Kidney (tissue), 14 donors: ENCODE measurements around the gene EP400. TPM values are rescaled to one million over a fixed set of nuclear protein-coding genes. Genes with fewer than 3 reads are reported as not detected.

Source experiments
- DNase-seq, 5 donors: peaks; one replicate each; pipeline ENCODE4 v3.0.0-alpha.2; 2013 to 2020
- FAIRE-seq: peaks from 2 replicates; lab custom pipeline; 2012; peaks lifted over from hg19 to GRCh38; lab: Jason Lieb, UNC
- H3K27ac ChIP-seq, 2 donors: one replicate each; pipeline ENCODE4 v1.7.0; 2013; ENCODE audit warnings: low read depth in 2 of 2, low read length in 2 of 2, inconsistent platforms in 1 of 2
- H3K27me3 ChIP-seq: one replicate; pipeline ENCODE4 v1.7.1; 2013; ENCODE audit warnings: low read length, inconsistent platforms; ENCODE audit not compliant: control insufficient read depth, insufficient read depth
- H3K36me3 ChIP-seq, 3 donors: one replicate each; pipeline versions ENCODE4 v1.7.0 to v1.7.1; 2013; ENCODE audit warnings: low read length in 3 of 3, control low read depth in 1 of 3, inconsistent platforms in 1 of 3; ENCODE audit not compliant: insufficient read depth in 3 of 3, control insufficient read depth in 2 of 3
- H3K4me1 ChIP-seq, 3 donors: one replicate each; pipeline versions ENCODE4 v1.7.0 to v1.7.1; 2013; ENCODE audit warnings: low read length in 3 of 3, inconsistent platforms in 1 of 3, low read depth in 1 of 3; ENCODE audit not compliant: control insufficient read depth in 2 of 3, insufficient read depth in 2 of 3
- H3K4me3 ChIP-seq, 3 donors: one replicate each; pipeline versions ENCODE4 v1.7.0 to v1.8.1; 2013; ENCODE audit warnings: low read length in 3 of 3, control low read depth in 1 of 3, inconsistent platforms in 1 of 3
- H3K9ac ChIP-seq, 3 donors: one replicate each; pipeline versions ENCODE4 v1.7.0 to v1.7.1; 2013; ENCODE audit warnings: low read length in 3 of 3, control low read depth in 1 of 3, inconsistent platforms in 1 of 3
- H3K9me3 ChIP-seq, 3 donors: one replicate each; pipeline versions ENCODE4 v1.7.0 to v1.7.1; 2013; ENCODE audit warnings: low read length in 3 of 3, control low read depth in 1 of 3, inconsistent platforms in 1 of 3; ENCODE audit not compliant: control insufficient read depth in 2 of 3, insufficient read depth in 1 of 3
- intact Hi-C: fragments of 100-400 bp; cut with DNase I; formaldehyde crosslinking; loops from one replicate; pipeline ENCODE4 v1.11.1; 2022
- polyA plus RNA-seq: library from polyadenylated mRNA; stranded (reverse); fragments of 350-450 nt; fragmentation: Illumina TruSeq; extraction: RNeasy Lipid Tissue Mini Kit (QIAGEN cat#74804); gene quantifications from one replicate; pipeline ENCODE4 v1.2.3, GENCODE V29; 2014; ENCODE audit warnings: low read depth, low replicate concordance; ENCODE audit not compliant: insufficient read depth
- total RNA-seq: library from RNA; stranded (reverse); fragmentation: NEBNext Ultra II Directional; extraction: Animal tissue kit (Norgen Biotek cat#: 25700); gene quantifications from one replicate; pipeline ENCODE4 v1.2.1, GENCODE V29; 2021
- TF ChIP-seq, protein P1 (sequence below): IDR thresholded peaks from 3 replicates; pipeline ENCODE4 v1.5.1; 2012; ENCODE audit warnings: mild to moderate bottlenecking, moderate library complexity, borderline replicate concordance; ENCODE audit not compliant: insufficient read depth; ENCODE audit errors: extremely low read depth
- donor health status: control.
- donor health status: control.
- donor health status: control.
- donor health status: control.
- donor health status: control.
- donor health status: DM: yes; HTN: yes; CAD: no.
- donor health status: Normal renal cell carcinoma (clear cell type).

EP400 gene
- total and polyA plus RNA-seq, 2 donors from 2014 or later: 7.5 to 44.7 TPM

DNA sequence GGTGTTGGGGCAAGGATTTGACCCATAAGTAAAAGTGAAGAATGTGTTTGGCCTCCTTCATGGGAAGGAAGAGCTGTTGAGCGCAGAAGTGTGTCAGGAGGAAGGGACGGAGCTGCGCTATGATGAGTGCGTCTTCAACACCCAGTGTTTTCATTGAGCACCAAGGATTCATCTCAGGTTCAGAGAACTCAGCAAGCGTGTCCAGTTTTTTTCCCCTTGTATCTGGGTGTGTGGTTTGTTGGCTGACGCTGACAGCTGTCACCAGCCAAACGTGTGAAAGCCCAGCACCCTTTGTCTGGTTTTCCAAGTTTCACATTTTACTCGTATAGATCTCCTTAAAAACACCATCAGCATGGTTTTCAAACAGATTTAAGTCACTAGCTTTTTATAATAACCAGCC, 12.3 kb downstream of the EP400 start:
- Histone ChIP-seq H3K9ac (no peak overlapping the region), H3K4me3 (no peak overlapping the region), H3K4me1 (no peaks in the 10 kb centered on the region), H3K9me3 (no peaks in the 10 kb centered on the region), H3K27ac (no peak overlapping the region), H3K27me3 (no peaks in the 10 kb centered on the region), H3K36me3 (no peaks in the 10 kb centered on the region)
- FAIRE-seq (no peak), DNase-seq (no peak)
- intact Hi-C loops: no loop called here
- TF ChIP-seq, protein P1, sequence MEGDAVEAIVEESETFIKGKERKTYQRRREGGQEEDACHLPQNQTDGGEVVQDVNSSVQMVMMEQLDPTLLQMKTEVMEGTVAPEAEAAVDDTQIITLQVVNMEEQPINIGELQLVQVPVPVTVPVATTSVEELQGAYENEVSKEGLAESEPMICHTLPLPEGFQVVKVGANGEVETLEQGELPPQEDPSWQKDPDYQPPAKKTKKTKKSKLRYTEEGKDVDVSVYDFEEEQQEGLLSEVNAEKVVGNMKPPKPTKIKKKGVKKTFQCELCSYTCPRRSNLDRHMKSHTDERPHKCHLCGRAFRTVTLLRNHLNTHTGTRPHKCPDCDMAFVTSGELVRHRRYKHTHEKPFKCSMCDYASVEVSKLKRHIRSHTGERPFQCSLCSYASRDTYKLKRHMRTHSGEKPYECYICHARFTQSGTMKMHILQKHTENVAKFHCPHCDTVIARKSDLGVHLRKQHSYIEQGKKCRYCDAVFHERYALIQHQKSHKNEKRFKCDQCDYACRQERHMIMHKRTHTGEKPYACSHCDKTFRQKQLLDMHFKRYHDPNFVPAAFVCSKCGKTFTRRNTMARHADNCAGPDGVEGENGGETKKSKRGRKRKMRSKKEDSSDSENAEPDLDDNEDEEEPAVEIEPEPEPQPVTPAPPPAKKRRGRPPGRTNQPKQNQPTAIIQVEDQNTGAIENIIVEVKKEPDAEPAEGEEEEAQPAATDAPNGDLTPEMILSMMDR: no peak

DNA sequence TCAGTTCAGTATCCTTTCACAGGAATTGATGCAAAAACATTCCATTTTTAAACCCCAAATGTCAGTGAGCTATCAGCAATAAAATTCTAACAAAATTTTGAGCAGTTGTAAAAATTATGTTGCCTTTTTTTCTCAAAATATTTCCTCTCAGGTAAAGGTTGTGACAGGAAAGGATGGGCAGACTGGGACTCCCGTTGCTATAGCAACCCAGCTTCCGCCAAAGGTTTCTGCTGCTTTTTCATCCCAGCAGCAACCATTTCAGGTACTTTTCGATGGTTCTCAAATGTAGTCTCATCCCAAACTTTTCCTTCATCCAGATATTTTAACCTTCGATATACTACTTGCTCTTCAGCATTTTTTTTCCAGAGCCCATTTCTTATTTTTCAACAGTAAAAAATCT, 13.6 kb downstream of the EP400 start:
- H3K27ac ChIP-seq: no peak overlapping the region
- DNase-seq (no peak), FAIRE-seq (no peak)
- TF ChIP-seq, protein P1: no peak
- H3K36me3 ChIP-seq: no peaks in the 10 kb centered on the region
- no peak overlapping the region for H3K9ac ChIP-seq
- H3K9me3 ChIP-seq: no peaks in the 10 kb centered on the region
- intact Hi-C loops: no loop called here
- no peaks in the 10 kb centered on the region for H3K4me1 ChIP-seq
- no peak overlapping the region for H3K4me3 ChIP-seq
- H3K27me3 ChIP-seq: no peaks in the 10 kb centered on the region

DNA sequence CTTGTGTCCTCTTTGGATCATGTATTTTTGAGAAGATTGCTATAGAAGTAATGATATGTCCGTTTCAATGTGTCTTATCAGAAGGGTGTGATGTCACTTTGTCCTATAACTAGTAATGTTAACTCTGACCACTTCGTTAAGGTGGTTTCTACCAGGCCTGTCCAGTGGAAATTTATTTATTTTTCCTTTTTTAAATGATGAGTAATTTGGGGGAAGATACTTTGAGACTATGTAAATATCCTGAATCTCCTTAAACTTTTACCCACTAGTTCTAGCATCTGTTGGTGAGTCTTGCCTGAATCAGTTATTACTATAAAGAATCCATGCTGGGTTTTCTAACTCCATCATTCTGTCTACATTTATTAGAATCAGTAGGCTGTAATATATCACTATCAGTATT, 15.3 kb downstream of the EP400 start:
- intact Hi-C loops: no loop called here
- TF ChIP-seq, protein P1: no peak
- no peaks in the 10 kb centered on the region for H3K27me3 ChIP-seq
- H3K4me1 ChIP-seq: no peaks in the 10 kb centered on the region
- DNase-seq (no peak), FAIRE-seq (no peak)
- H3K4me3 ChIP-seq: no peak overlapping the region
- H3K9ac ChIP-seq: no peak overlapping the region
- no peak overlapping the region for H3K27ac ChIP-seq
- H3K9me3 ChIP-seq: no peaks in the 10 kb centered on the region
- H3K36me3 ChIP-seq: no peaks in the 10 kb centered on the region

DNA sequence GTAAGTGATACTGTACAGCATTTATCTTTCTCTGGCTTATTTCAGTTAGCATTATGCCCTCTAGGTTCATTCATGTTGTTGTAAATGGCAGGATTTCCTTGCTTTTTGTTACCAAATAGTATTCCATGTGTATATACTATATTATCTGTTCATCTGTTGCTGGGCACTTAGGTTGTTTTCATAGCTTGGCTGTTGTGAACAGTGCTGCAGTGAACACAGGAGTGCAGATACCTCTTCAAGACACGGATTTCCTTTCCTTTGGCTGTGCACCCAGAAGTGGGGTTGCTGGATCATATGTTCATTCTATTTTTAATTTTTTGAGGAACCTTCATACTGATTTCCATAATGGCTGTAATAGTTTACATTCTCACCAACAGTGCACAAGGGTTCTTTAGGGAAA, 21.5 kb downstream of the EP400 start:
- H3K4me3 ChIP-seq: no peak overlapping the region
- DNase-seq (no peak), FAIRE-seq (no peak)
- H3K9ac ChIP-seq: no peak overlapping the region
- no peaks in the 10 kb centered on the region for H3K4me1 ChIP-seq
- H3K27ac ChIP-seq: no peak overlapping the region
- no peaks in the 10 kb centered on the region for H3K9me3 ChIP-seq
- H3K27me3 ChIP-seq: no peaks in the 10 kb centered on the region
- TF ChIP-seq, protein P1: no peak
- intact Hi-C loops: no loop called here
- no peaks in the 10 kb centered on the region for H3K36me3 ChIP-seq
